ENCODE data around the gene SLC4A3.
"Not testable (repeated sequence)": the region's sequence is repeated elsewhere in the genome, so short reads cannot be mapped to it uniquely, and the experiment has no call there.

GRCh38 chr2:219651656-219652055 is 24.2 kb downstream of the SLC4A3 start:
- TF ChIP-seq POLR2A, CTCF (IDR thresholded peaks at IDR 0.05): not testable (repeated sequence)

All from vagina (tissue), 2 donors.